Breast epithelium (tissue), 4 donors: ENCODE results near the gene TMEM179. TPM values are rescaled to one million over a fixed set of nuclear protein-coding genes. Genes with fewer than 3 reads are reported as not detected.
A peak's percentile ranks its signal among the peaks of the same experiment; 100 is the strongest.

Experiments used
- DNase-seq, 2 donors: peaks; one replicate each; pipeline ENCODE4 v3.0.0-alpha.2; 2019; ENCODE audit warnings: low spot score in 2 of 2
- H3K27ac ChIP-seq, 2 donors: fragments of 200-600 bp; sonication (generic) in 1 of 2; one replicate each; pipeline ENCODE4 v1.5.1; 2016 to 2019; ENCODE audit warnings: mild to moderate bottlenecking in 1 of 2
- H3K27me3 ChIP-seq, 2 donors: fragments of 200-600 bp; sonication (generic) in 1 of 2; one replicate each; pipeline versions ENCODE4 v1.5.1 to v1.6.0; 2017 to 2019; ENCODE audit warnings: control low read depth in 1 of 2, mild to moderate bottlenecking in 1 of 2
- H3K36me3 ChIP-seq: fragments of 200-600 bp; one replicate; pipeline ENCODE4 v1.5.1; 2019
- H3K4me1 ChIP-seq, 2 donors: fragments of 200-600 bp; sonication (generic); one replicate each; pipeline ENCODE4 v1.5.1; 2016 to 2019; ENCODE audit warnings: control low read depth in 1 of 2
- H3K4me3 ChIP-seq, 3 donors: fragments of 200-600 bp; sonication (generic); 1 replicate in 2 of 3; 2 replicates in 1 of 3; pipeline ENCODE4 v1.5.1; 2016 to 2019; ENCODE audit warnings: mild to moderate bottlenecking in 3 of 3, moderate library complexity in 2 of 3
- H3K9me3 ChIP-seq, 2 donors: fragments of 200-600 bp; sonication (generic) in 1 of 2; one replicate each; pipeline ENCODE4 v1.5.1; 2016 to 2019; ENCODE audit warnings: control low read depth in 1 of 2
- CTCF ChIP-seq, 3 donors: fragments of 450-650 bp; IDR thresholded peaks; one replicate each; pipeline ENCODE4 v1.5.1; 2016 to 2017; ENCODE audit warnings: antibody characterized with exemption in 3 of 3, mild to moderate bottlenecking in 3 of 3, moderate library complexity in 3 of 3
- POLR2A ChIP-seq: fragments of 450-650 bp; IDR thresholded peaks from one replicate; pipeline ENCODE4 v1.6.1; 2016; ENCODE audit warnings: antibody characterized with exemption, mild to moderate bottlenecking, moderate library complexity
- POLR2AphosphoS5 ChIP-seq, 3 donors: sonication (generic); formaldehyde crosslinking; IDR thresholded peaks; one replicate each; pipeline ENCODE4 v1.6.1; 2017; ENCODE audit warnings: antibody characterized with exemption in 3 of 3
- intact Hi-C: fragments of 100-400 bp; cut with DNase I; formaldehyde crosslinking; loops from one replicate; pipeline ENCODE4 v1.15.1; 2023; ENCODE audit warnings: low total_unique reads
- total RNA-seq, 3 donors: library from RNA; depleted of rRNA; stranded (reverse); fragments of >200 nt; gene quantifications; one replicate each; pipeline ENCODE4 v1.1.0, GENCODE V29; 2016

The TMEM179 gene
- total RNA-seq, 3 donors from 2014 or later = not detected

- Histone ChIP-seq H3K27ac (no peak overlapping the region), H3K4me1 (no peaks in the 10 kb centered on the region), H3K27me3 (peaks cover 0 to 75% of the 10 kb centered on the region in 2 donors), H3K4me3 (peak overlapping the region in 1 of 3 donors; percentile 10), H3K36me3 (no peaks in the 10 kb centered on the region), H3K9me3 (peaks cover 0 to 5% of the 10 kb centered on the region in 2 donors)
- intact Hi-C loops = no loop called here
- TF ChIP-seq CTCF (IDR thresholded peaks at IDR 0.05) (no peak), POLR2AphosphoS5 (IDR thresholded peaks at IDR 0.05) (no peak), POLR2A (no peak)
- DNase-seq = peak in 1 of 2 donors; percentile 49
Observed at GRCh38 chr14:104545151-104545941, 59.2 kb downstream of the TMEM179 start.

DNA sequence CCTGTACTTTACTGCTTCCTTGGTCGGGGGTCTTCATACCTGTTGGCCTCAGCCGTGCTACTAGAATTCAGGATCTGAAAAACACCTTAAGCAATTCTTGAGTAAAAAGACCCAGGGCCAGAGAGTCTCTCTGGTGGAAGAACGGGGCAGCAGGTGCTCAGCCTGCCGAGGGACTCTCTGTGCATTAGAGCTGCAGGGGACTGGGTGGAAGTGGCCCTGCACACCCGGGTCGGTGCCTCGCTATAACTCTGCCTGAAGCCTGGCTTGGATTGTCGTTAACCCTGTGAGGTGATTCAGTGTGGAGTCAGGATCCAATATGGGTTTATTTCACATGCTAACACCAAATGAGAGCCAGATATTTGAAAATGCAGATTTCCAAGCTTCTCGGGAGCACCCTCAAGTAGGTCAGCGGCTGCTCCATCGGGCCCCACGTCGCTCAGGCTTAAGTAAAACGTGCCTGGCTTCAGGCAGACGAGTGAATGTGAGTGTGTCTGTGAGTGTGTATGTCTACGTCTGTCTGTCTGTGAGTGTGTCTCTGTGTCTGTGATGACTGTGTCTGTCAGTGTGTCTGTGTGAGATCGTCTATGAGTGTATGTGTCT is 60.1 kb downstream of the TMEM179 start:
- intact Hi-C loops = loop anchor here (5.0 kb wide), 1 partner anchor 1303 kb away; no protein-coding TSS in a partner anchor
- H3K9me3 ChIP-seq = no peaks in the 10 kb centered on the region
- no peak for DNase-seq
- no peak overlapping the region for H3K27ac ChIP-seq
- H3K4me3 ChIP-seq = no peak overlapping the region
- H3K27me3 ChIP-seq = peaks cover 0 to 70% of the 10 kb centered on the region in 2 donors
- H3K36me3 ChIP-seq = no peaks in the 10 kb centered on the region
- no peaks in the 10 kb centered on the region for H3K4me1 ChIP-seq
- TF ChIP-seq POLR2A (no peak), CTCF (IDR thresholded peaks at IDR 0.05) (no peak), POLR2AphosphoS5 (IDR thresholded peaks at IDR 0.05) (no peak)

GRCh38 chr14:104542871-104543830 is 61.4 kb downstream of the TMEM179 start:
- H3K27ac ChIP-seq = no peak overlapping the region

GRCh38 chr14:104541905-104542465 is 62.6 kb downstream of the TMEM179 start:
- no peak overlapping the region for H3K27ac ChIP-seq
- H3K9me3 ChIP-seq = no peaks in the 10 kb centered on the region
- TF ChIP-seq POLR2AphosphoS5 (IDR thresholded peaks at IDR 0.05) (no peak), POLR2A (no peak), CTCF (IDR thresholded peaks at IDR 0.05) (no peak)
- intact Hi-C loops = loop anchor here (5.0 kb wide), 1 partner anchor 1305 kb away; no protein-coding TSS in a partner anchor
- H3K27me3 ChIP-seq = peaks cover 0 to 51% of the 10 kb centered on the region in 2 donors
- H3K4me1 ChIP-seq = no peaks in the 10 kb centered on the region
- no peak for DNase-seq
- no peak overlapping the region for H3K4me3 ChIP-seq
- no peaks in the 10 kb centered on the region for H3K36me3 ChIP-seq

More at GRCh38 chr14:104542871-104543830, 61.4 kb downstream of the TMEM179 start:
- peaks cover 0 to 63% of the 10 kb centered on the region in 2 donors for H3K27me3 ChIP-seq
- TF ChIP-seq POLR2AphosphoS5 (IDR thresholded peaks at IDR 0.05) (no peak), POLR2A (no peak), CTCF (IDR thresholded peaks at IDR 0.05) (no peak)
- peak in 1 of 2 donors; percentile 42 for DNase-seq
- H3K4me1 ChIP-seq = no peaks in the 10 kb centered on the region
- intact Hi-C loops = loop anchor here (5.0 kb wide), 1 partner anchor 1304 kb away; no protein-coding TSS in a partner anchor
- no peaks in the 10 kb centered on the region for H3K36me3 ChIP-seq
- H3K9me3 ChIP-seq = no peaks in the 10 kb centered on the region
- H3K4me3 ChIP-seq = no peak overlapping the region

Other genes with a start within 250 kb of the TMEM179 start
- 10 to 100 TPM in 1 of 3 donors, 1 to 10 TPM in 2; 1.3 to 32.3 (median 4.2) TPM for gene C14orf180, start 25.0 kb downstream of the TMEM179 start, total RNA-seq
- gene INF2, start 84.8 kb upstream of the TMEM179 start, total RNA-seq = 10 to 100 TPM; 31.0 to 70.9 (median 51.5) TPM
- gene ADSS1, start 119.5 kb upstream of the TMEM179 start, total RNA-seq = 10 to 100 TPM in 1 of 3 donors, 1 to 10 TPM in 2; 6.9 to 13.0 (median 7.3) TPM
- gene SIVA1, start 148.4 kb upstream of the TMEM179 start, total RNA-seq = 100 to 1,000 TPM; 181 to 225 (median 223) TPM
- 100 to 1,000 TPM in 2 of 3 donors, 10 to 100 TPM in 1; 91.9 to 119 (median 116) TPM for gene AKT1, start 191.0 kb upstream of the TMEM179 start, total RNA-seq
- 10 to 100 TPM in 1 of 3 donors, 1 to 10 TPM in 2; 3.5 to 11.4 (median 9.2) TPM for gene ZBTB42, start 196.3 kb upstream of the TMEM179 start, total RNA-seq